ENCODE results near the gene KIF25.
"Not testable (repeated sequence)": the region's sequence is repeated elsewhere in the genome, so short reads cannot be mapped to it uniquely, and the experiment has no call there.

KIF25 gene

DNA sequence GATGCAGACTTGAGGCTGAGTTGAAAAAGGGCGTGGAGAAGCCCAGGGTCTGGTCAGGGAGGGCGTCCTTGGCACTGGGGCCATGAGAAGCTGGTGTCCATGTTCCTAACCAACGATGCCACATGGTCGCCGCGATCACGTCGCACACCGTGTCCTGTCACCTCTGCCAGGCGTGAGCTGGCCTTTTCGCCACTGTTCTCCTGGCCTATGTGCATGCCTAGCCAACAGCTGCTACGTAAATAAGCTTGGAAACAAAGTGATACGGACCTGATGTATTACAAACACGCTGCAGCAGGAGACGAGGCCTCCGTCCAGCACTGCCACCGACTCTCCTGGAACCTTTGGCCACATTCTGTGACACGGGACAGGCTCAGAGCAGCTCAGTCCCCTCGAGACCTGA is 22.0 kb upstream of the KIF25 start:
- no peak for DNase-seq

DNA sequence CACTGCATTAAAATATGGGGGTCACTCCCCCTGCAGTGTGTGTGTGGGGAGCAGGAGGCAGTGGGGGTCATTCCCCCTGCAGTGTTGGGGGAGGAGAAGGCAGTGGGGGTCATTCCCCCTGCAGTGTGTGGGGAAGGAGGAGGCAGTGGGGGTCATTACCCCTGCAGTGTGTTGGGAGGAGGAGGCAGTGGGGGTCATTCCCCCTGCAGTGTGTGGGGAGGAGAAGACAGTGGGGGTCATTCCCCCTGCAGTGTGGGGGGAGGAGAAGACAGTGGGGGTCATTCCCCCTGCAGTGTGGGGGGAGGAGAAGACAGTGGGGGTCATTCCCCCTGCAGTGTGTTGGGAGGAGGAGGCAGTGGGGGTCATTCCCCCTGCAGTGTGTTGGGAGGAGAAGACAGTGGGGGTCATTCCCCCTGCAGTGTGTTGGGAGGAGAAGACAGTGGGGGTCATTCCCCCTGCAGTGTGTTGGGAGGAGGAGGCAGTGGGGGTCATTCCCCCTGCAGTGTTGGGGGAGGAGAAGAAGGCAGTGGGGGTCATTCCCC is 21.3 kb upstream of the KIF25 start:
- not testable (repeated sequence) for DNase-seq

DNA sequence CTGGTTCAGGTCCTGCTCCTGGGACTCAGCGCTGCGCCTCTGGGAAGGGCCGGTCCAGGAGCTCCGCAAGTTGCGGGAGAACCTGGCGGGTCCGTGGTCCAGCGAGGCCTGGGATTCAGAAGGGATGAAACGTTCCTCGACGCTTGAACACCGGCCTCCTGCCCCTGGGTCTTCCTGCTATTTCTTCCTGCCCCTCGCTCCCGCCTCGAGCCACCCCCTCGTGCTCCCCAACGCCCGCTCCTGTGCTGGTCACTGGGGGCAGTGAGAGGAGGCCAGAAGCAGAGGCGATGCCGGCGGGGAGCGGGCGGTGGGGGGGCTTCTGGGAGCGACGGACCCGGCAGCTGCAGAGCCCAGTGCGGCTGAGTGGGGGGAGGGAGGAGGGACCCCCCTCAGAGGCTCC is 20.8 kb upstream of the KIF25 start:
- DNase-seq: no peak

DNA sequence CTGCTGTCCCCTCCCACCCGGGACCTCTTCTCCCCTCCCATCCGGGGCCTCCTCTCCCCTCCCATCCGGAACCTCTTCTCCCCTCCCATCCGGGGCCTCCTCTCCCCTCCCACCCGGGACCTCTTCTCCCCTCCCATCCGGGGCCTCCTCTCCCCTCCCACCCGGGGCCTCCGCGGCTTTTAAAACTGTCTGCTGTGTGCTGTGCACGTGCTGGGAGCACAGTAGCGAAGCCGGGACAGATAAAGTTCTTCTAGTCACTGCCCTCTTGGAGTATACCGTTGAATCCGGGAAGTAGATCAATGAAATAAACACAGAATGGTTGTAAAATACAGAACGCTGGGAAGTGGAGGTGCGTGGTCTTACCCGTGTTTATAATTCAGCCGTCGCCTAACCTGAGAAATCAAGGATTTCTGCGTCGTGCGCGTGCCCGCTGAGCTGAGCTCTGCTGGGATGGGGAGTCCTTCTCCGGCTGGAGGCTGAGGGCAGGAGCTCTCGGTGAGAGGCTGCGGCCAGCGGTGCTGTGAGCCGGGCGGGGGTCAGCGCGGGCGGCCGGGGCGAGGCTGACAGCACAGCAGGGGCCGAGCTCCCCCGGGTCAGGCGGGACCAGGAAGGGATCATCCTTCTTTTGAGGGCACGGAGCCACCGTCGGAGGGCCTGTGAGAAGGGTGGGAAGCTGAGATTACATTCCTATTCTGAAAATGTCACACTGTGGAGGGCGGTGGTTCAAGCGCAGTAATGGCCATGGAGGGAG is 19.6 kb upstream of the KIF25 start:
- DNase-seq: no peak

DNA sequence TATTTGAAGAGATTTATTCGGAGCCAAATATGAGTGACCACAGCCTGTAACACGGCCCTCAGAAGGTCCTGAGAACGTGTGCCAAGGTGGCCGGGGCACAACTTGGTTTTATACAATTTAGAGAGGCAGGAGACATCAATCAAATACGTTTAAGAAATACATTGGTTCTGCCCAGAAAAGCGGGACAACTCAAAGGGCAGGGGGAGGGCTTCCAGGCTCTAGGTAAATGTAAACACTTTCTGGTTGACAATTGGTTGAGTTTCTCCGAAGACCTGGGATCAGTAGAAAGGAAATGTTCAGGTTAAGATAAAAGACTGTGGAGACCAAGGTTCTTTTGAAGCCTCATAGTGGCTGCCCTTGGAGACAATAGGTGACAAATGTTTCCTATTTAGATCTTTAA is 18.9 kb upstream of the KIF25 start:
- DNase-seq: no peak

DNA sequence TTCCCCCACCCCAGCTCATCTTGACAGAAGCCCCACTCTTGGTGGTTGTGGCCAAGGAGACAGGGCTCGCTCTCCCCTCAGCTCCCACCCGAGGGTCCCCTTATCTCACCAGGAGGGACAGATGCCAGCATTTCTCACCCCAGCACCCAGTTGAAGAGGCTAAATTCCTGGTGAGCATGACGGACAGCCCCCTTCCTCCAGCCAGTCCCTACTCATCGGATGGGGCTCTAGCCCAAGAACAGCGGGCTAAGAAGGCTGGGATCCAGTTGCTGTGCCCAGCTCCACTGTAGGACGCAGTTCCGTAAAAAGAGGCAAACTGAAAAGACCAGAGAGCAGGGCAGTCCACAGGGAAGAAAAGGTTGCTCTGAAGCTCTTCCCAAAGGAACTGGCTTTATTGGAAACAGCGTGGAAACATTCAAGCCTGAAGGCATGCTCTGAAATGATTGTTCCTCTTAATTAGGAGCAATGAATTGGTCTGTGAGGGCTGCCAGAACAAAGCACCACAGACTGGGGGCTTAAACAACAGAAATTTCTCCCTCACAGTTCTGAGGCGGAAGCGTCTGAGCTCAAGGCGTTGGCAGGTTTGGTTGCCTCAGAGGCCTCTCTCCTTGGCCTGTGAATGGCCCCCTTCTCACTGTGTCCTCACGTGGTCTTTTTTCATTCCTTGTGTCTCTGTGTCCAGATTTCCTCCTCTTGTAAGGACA is 17.9 kb upstream of the KIF25 start:
- DNase-seq: no peak

DNA sequence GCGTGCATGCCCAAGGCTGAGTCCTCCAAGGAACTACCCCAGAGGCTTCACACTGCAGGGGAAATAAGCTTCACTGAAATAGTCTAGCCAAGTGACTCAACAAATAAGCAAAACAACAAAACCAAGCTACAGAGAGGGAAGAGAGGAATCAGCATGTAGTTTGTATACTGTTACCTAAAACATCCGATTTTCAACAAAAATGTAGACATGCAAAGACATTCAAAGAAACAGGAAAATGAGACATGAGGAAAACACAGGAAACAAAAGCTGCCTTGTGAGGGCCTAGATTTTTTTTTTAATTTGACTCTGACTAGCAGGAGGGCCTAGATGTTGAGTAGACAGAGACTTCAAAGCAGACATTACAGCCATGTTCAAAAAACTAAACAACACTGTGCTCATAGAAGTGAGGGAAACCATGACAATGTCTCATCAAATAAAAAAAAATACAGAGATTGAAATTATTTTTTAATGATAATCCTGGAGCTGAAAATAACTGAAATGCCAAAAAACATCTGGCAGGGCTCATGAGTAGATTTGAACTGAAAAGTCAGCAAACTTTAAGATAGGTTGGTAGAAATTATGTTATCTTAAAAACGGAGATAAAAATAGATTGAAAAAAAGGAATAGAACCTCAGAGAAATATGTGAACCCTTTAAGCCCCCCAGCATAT is 16.4 kb upstream of the KIF25 start:
- no peak for DNase-seq

DNA sequence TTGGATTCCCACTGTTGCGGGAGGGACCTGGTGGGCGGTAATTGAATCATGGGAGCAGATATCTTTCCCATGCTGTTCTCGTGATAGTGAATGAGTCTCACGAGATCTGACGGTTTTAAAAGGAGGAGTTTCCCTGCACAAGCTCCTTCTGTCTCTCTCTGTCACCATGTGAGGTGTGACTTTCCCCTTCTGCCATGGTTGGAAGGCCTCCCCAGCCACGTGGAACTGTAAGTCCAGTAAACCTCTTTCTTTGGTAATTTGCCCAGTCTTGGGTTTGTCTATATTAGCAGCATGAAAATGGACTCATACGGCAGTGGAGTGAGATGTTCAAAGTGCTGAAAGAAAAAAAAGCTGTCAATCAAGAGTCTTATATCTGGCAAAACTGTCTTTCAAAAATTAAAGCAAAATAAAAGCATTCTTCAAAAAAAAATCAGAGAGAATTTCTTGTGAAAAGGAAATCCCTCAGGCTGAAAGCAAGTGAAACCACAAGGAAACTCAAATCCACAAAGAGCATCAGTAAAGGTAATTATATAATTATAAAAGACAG is 15.5 kb upstream of the KIF25 start:
- DNase-seq: no peak

DNA sequence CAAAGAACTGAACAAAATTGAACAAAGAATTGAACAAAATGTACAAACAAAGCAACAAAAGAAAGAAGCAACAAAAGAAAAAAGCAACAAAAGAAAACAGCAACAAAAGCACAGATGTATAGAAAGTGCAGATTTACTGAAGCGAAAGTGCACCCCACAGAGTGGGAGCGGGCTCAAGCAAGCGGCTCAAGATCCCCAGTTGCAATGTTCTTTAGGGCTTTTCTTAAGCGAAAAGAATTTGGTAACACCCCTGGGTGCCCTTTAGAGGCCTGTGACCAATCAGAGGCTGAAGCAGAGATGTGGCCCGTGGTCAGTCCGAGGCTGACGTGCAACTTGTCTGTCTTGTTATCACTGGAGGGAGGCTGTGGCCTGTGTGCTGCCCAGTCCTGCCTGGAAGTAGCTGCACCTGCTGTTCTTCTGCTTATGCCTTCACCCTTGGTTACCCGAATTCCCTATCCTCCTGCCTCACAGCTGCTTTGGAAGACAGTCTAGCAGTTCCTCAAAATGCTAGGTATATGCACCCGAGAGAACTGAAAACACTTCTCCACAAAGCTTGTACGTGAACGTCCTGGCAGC is 13.2 kb upstream of the KIF25 start:
- no peak for DNase-seq

DNA sequence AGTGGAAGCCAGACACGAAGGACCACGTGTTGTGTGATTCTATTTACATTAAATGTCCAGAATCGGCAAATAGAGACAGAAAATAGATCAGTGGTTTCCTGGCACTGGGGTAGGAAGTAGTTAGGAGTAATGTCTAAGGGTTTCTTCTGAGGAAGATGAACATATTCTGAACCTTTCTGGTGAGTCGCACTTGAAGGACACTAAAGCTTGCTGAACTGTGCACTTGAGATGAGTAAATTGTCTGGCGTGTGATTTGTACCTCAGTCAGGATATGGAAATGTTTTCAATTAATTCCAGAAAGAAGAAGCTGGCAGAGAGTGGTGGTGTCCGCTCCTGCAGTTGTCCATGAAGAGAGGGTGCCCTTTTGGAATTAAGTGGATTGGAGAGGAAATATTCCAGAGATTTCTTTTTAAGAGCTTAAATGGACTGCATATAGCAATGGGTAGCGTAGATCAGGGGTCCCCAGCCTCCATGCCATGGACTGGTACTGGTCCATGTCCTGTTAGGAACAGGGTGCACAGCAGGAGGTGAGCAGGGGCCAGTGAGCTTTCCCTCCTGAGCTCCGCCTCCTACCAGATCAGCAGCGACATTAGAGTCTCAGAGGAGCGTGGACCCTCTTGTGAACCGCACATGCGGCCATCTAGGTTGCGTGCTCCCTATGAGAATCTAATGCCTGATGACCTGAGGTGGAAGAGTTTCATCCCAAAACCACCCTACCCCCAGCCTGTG is 12.4 kb upstream of the KIF25 start:
- DNase-seq: no peak

DNA sequence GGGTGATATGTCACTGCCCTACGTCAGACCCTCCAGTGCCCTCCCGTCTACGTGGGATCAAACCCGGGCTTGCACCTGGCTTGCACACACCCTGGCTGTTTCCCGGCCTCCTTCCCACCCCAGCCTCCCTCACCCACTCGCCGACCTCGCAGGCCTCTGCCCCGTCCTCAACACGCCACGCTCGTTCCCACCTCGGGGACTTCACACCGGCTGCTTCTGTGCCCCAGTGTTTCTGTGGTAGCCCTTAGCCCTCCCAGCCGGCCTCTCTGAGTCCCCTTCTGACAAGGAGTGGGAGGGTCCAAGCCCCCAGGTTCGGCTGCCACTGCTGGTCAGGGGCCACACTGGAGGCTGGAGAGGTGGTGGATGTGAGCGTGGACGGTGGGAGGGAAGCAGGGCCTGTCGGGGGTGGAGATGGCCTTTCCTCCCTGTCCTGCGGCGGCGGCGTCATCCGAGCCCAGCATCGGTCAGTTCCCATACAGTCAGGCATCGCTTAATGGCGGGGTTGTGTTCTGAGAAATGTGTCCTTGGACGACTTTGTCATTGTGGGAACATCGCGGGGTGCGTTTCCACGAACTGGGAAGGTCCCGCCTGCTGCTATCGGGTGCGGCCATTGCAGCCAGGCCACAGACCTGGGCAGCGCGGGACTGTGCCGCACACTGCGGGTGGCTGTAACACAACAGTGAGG is 11.4 kb upstream of the KIF25 start:
- no peak for DNase-seq

DNA sequence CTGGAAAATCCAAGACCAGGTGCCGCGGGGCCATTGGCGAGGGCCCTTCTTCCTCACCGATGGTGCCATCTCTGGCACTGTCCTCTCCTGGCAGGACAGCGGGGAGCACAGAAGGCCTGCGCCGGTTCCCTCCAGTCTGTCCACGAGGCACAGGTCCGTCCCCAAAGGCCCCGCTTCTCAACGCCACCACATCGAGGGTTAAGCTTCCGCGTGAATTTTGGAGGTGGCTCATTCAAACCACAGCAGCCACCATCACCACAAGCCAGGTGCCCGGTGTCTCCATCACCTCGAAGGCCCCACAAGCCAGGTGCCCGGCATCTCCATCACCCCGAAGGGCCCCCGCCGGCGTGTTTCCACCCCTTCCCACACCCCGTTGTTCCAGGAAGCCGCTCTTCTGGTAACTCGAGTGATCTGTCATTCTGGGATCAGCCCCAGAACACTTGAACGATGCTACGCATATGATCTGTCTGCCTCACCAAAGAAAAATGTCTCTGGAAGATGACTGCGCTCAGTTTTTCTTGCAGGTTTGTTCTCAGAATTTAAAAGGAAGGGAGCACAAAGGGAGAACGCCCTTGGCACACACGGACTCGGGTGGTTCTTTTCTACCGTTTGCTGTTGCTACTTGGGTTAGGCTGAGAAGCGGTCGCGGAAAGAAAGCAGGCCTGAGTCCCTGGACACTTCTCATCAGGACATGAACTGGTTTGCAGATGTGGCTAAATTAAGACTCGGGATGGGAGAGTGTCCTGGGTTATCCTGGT is 9.9 kb upstream of the KIF25 start:
- no peak for DNase-seq

DNA sequence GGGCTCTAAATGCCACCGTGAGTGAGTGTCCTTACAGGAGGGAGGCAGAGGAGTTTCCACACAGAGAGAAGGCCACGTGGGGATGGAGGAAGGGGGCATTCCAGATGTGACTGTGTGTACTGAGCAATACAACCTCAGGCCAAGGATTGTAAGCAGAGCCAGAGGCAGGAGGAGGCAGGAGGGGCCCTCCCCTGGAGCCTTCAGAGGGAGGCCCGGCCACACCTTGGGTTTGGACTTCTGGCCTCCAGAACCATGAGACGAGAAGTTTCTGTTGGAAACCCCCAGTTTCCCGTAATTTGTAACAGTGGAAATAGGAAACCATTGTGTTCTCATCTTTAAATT is 9.3 kb upstream of the KIF25 start:
- no peak for DNase-seq

DNA sequence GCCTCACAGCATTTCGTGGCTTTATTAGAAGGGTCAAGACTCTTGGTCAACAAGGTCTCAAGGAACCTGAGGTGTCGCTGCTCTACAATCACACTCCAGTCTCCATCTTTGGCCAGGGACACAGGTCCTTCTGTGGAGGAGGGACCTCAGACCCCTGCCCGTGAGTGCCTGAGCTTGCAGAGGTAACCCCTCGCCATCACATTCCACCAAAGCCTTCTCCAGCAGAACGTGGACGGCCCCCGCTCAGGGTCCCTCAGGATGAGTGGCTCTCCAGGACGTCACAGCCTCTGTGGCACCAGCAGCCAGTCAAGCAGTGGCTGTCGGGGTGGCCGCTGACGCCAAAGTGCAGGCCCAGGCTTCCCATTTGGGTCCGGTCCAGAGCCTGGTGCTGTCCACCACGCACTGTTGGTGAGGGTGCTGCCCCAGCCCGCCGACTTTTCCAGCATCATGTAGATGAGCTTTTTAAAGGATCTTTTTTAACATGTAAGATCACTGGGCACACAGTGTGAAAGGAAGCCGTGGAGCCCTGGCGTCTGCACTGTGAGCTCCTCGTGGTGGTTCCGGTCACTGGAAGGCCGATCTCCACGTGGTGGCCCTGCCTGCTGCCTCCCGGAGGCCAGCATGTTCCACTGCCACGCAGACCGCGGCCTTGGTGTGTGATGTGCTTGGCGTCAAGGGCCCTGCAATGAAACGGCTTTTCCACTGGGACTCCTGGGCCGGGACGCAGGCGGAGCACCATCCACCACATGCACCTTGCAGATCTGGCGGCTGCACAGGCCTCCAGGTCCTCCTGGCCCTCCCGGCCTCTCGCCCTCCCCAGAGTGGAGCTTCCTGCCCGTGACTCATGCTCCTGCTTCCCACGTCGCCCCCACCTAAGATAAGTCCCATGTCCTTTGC is 8.3 kb upstream of the KIF25 start:
- no peak for DNase-seq

DNA sequence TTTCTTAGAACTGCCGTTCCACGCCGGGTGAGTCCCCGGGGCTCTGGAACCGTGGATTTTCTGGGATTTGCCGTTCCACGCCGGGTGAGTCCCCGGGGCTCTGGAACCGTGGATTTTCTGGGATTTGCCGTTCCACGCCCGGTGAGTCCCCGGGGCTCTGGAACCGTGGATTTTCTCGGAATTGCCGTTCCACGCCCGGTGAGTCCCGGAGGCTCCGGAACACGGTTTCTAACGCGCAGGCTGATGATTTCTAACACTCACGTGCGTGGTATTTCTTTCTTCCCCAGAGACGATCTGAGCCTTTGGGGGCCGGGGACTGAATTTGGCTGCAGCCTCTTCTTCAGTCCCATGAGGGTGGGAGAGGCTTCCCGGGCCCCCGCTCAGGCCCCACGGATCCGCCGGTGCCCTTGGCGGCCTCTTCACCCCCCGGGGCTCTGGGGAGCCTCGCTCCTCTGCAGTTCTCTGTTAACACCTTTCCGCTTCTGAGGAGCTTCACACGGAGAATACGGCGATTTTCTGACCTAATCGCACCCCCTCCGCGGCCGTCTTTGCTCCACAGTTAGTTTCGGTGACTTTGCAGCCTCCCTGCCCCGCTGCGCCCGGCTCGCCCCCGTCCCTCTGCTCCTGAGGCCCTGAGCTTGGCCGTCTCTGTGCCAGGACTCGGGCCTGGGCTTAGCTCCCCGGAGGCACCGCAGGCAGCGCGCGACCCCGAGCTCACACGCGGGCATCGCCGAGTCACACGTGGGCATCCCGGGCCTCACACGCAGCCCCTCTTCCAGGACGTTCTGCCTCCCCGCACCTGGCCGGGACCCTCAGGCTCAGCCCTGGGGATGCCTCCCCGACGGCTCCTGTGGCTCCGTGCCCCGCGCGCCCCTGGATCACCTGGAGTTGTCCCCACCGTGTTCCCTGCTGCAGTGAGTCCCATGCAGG is 7.2 kb upstream of the KIF25 start:
- no peak for DNase-seq

DNA sequence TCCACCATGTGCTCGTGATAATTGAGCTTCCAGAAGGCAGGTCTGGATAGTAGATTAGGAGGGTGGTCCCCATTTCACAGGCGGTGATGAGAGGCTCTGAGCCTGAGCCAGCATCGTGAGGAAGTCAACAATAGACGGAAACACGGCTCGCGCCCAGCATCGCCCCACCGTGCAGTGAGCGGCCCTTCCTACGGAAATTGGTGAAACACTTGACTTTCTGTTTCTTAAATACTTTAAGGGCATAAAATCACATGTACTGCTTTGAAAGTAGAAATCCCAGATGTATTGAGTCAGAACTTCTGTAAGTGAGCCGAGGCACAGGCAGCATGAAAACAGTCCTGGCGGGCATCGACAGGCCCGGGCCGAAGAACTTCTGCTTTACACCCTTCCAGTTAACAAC is 4.3 kb upstream of the KIF25 start:
- no peak for DNase-seq

DNA sequence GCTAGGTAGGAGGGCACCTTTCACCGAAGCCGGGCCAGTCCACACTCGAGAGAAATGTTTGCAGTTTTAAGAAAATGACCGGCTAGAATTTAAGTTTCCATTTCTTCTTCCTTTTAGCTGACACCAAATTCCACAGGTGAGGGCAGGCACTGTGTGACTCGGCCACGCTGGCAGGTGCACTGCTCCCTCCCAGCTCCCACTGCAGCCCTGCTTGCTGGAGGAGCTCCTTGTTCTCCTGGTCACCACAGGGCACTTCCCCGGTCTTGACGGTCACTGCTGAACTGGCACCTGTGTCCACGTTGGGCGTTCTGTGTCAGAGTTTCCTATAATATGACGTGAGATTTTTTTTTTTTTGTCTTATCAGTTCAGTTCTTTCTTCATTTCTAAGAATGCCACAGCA is 3.6 kb upstream of the KIF25 start:
- DNase-seq: no peak

DNA sequence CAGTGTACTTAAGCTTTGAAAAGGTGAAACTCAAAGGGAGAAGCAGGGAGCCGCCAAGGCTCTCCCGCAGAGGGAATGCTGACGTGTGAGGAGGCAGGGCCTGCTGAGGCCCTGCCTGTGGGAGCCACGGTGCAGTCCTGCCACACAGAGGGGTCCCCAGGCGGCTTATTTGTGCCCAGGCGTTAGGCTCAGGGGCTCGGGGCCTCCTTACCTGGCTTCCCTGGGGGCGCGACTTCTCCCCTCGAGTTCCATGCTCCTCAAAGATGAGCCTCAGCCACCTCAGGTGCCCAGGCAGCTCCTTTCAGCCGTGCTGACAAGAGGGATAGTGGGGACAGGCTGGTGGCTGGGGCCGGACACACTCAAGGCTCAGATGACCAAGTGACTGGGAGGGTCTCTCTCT is 2.2 kb upstream of the KIF25 start:
- no peak for DNase-seq

DNA sequence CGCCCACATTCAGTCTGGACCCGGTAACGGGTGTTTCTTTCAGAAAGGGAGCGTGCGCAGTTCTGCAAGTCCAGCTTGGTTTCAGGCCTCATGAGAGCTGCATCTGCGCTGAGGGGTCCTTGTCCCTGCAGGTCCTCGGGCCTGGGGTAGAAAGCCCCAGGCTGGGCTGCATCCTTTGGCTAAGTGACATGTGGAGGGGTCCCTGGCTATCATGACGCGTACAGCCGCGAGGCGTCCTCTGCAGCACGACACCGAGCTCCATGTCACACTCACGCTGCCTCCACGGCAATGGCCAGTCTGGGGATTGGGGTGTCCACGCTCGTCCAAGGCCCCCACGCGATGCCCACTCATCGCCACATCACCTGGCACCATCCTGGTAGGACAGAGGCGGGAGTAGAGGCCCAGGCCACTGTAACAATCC is 1.7 kb upstream of the KIF25 start:
- no peak for DNase-seq
